ENCODE results near the gene TCEA2. TPM values are rescaled to one million over a fixed set of nuclear protein-coding genes. Genes with fewer than 3 reads are reported as not detected.

TCEA2 gene
- total and polyA plus RNA-seq, 2 of the 13 experiments (the other 11 are each of a cell fraction or from before 2014, with no cell fraction given) = 28.1 to 33.7 TPM

- TF ChIP-seq CREM (IDR thresholded peaks at IDR 0.05) (peak; percentile 97), CREM (CRISPR knock-in tag; IDR thresholded peaks at IDR 0.05) (peak; percentile 49; the same call in 1 of the 2 replicates), SP1 (IDR thresholded peaks at IDR 0.05) (no peak), SP1 (CRISPR knock-in tag; IDR thresholded peaks at IDR 0.05) (peak; percentile 89), ZSCAN5A (CRISPR knock-in tag; IDR thresholded peaks at IDR 0.05; ENCODE audit: borderline replicate concordance) (peak; percentile 32; the same call in 1 of the 2 replicates), ZNF609 (CRISPR knock-in tag; IDR thresholded peaks at IDR 0.05; ENCODE audit: borderline replicate concordance) (no peak; the same call in none of the 2 replicates), ZNF367 (CRISPR knock-in tag; IDR thresholded peaks at IDR 0.05; ENCODE audit: borderline replicate concordance) (peak; percentile 49; the same call in 1 of the 2 replicates), GABPB1 (CRISPR knock-in tag; IDR thresholded peaks at IDR 0.05) (peak; percentile 94), TFE3 (CRISPR knock-in tag; IDR thresholded peaks at IDR 0.05) (peak; percentile 91), DBP (CRISPR knock-in tag; IDR thresholded peaks at IDR 0.05; ENCODE audit: not compliant biosample characterization) (peak; percentile 11), ATF7 (IDR thresholded peaks at IDR 0.05) (no peak), ATF7 (CRISPR knock-in tag; IDR thresholded peaks at IDR 0.05) (peak; percentile 15), ZNF276 (CRISPR knock-in tag; IDR thresholded peaks at IDR 0.05; ENCODE audit: low read depth) (no peak), SIN3A (IDR thresholded peaks at IDR 0.05; ENCODE audit: borderline replicate concordance, low read depth, low read length) (peak; percentile 93)
Measured at GRCh38 chr20:64062596-64063388, at the start of gene TCEA2 (continued).
